Stimulated activated CD4-positive, alpha-beta T cell treated with anti-CD3 and anti-CD28 coated beads, Interleukin-2, amount 100 ng/mL, for 4 hours (primary cell): Measurements from ENCODE around the gene BAZ1A.
"Not testable (repeated sequence)": the region's sequence is repeated elsewhere in the genome, so short reads cannot be mapped to it uniquely, and the experiment has no call there.

ENCODE experiments used
- DNase-seq: peaks from one replicate; pipeline ENCODE4 v3.0.0-alpha.2; 2020; ENCODE audit warnings: low read depth

The BAZ1A gene

GRCh38 chr14:34857689-34858449 lies 17.3 kb downstream of the BAZ1A start:
- DNase-seq, result no peak

DNA sequence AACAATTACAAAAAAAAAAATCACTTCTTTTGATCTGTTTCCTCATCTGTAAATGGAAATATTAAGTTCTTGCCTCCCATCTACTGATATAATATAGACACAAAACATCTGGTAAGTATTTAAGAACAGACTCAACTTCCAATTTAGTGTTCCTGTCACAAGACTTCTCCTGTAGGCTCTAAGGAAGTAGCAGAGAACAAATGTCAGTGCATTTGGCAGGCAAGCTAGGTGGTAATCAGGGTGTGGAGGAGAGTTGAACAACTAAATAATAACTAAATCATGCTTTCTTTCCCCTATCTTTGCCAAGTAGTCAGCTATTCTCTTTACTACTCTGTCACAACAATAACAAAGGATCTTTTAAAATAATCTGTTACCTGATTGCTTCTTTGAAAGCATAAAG lies 22.1 kb downstream of the BAZ1A start:
- DNase-seq, result no peak

DNA sequence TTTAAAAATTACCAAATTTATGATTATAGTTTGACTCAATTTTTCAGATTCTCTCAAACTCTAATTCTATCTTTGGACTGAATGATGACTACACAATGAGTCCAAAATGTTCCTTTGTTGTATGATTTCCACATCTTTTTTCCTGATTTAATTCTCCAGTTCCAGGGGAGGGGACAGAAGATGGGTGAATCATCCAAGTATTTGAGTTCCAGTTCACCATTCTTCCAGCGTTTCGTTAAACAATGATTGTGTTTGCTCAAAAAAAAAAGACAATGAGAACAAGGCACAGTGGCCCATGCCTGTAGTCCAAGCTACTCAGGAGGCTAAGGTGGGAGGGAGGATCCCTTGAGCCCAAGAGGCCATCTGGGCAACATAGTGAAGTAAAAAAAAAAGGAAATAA lies 23.8 kb downstream of the BAZ1A start:
- no peak for DNase-seq

DNA sequence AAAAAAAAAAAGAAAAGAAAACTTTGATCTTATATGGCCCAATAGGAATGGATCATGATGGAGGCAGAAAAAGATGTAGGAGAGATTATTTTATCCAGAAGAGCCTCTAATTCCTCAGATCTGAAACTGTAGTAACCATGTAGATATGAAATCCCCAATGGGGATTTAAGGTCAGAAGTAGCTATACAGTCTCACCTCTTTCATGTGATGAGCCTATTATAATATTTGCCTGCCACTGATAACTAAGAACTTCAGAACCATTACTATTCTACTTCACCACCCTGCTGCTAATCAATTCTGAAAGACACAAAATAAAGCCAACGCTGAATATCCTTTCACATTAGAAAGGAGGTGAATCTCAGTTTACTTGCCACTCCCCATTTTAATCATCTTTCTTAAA lies 29.3 kb downstream of the BAZ1A start:
- no peak for DNase-seq

DNA sequence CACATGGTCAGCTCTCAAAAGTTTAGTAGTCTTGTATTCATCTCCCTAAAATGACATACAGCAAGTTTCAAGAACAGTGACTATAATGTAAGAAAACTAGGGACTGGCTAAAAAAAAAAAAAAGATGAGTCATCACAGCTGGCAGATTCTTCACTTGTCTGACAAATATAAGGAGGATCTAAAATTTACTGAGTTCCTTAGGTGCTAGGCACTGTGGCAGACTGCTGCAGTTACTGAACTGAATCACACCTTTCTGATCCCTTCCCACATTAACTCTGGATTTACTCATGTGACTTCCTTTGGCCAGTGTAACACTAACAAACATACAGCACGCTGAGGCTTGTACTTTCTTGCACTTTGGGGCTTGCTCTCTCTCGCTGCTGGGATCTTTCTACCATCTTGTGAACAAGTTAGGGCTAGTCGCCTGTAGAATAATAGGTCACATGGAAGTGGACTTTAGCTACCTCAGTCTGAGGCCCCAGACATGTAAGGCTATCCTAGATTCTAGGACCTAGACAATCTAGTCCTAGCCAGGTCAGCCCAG lies 32.1 kb downstream of the BAZ1A start:
- DNase-seq, result no peak

- DNase-seq, result no peak
Observed at GRCh38 chr14:34837801-34838322, 37.3 kb downstream of the BAZ1A start.

DNA sequence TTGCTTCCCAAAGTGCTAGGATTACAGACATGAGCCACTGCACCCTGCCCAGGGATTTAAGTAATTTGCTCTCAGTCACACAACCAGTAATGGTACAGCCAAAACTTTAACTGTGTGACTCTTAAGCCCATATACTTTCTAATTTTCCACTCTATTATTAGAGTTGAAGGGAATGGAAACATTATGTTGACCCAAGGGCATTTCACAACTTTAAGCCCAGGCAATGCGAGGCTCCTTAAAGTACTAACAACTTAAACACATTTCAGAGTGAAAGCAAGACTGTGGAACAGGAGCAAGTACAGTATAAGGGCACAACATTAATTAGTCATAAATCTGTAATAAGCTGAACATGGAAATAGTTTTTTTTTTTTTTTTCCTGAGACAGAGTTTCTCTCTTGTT lies 39.8 kb downstream of the BAZ1A start:
- DNase-seq, result no peak

GRCh38 chr14:34833549-34834523 lies 41.3 kb downstream of the BAZ1A start:
- no peak for DNase-seq

DNA sequence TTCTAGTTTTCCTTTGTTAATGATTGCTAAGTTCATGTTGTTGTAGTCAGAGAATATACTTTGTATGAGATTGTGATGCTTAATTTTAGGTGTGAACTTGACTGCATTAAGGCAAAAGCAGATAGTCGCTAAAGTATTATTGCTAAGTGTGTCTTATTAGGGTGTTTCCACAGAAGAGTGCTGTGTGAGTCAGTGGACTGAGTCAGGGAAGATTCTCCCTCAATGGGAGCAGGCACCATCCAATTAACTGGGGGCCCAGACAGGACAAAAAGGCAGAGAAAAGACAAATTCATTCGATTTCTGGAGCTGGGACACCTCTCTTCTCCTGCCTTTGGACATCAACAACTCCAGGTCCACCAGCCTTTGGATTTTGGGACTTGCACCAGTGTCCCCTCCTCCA lies 48.5 kb downstream of the BAZ1A start:
- DNase-seq, result no peak

DNA sequence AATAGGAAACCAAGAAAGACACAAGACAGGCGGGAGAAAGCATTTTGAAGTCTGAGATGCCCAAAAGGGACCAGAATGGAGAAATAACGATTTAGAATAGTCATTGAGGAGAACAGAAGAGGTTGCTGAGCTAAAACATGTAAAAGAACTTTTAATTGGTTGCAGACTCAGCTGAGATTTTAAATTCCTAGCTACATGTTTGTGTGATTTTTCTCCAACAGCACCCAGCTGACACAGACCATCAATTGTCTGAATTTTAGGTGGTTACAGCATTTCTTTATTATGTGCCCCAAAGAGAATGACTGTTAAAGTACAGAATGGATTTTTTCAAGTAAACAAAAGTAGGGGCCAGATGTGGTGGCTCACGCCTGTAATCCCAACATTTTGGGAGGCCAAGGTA lies 50.3 kb downstream of the BAZ1A start:
- DNase-seq, result no peak

- DNase-seq, result no peak
Observed at GRCh38 chr14:34824256-34824655, 50.9 kb downstream of the BAZ1A start.

DNA sequence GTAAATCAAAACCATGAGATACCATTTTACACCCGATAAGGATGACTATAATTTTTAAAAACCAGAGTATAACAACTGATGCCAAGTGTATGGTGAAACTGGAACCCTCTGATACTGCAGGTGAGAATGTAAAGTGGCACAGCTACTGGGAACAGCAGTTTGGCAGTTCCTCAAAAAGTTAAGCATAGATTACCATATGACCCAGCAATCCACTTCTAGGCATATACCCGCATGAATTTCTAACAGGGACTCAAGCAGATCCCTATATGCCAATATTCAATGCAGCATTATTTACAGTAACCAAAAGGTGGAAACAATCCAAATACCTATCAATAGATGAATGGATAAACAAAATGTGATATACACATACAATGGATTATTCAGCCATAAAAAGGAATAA lies 57.4 kb downstream of the BAZ1A start:
- DNase-seq, result no peak

- no peak for DNase-seq
Observed at GRCh38 chr14:34810028-34810427, 65.1 kb downstream of the BAZ1A start.

GRCh38 chr14:34806257-34806656 lies 68.9 kb downstream of the BAZ1A start:
- no peak for DNase-seq

DNA sequence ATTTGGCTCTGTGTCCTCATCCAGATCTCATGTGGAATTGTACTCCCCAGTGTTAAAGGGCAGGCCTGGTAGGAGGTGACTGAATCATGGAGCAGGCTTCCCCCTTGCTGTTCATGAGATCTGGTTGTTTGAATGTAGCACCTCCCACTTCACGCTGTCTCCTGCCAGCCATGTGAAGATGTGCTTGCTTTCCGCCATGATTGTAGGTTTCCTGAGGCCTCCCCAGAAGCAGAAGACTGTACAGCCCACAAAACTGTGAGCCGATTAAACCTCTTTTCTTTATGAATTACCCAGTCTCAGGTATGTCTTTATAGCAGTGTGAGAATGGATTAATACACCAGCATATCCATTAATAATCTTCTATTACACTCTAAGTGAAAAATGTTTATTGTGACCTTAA lies 70.2 kb downstream of the BAZ1A start:
- DNase-seq, result no peak

- not testable (repeated sequence) for DNase-seq
Observed at GRCh38 chr14:34798861-34799260, 76.3 kb downstream of the BAZ1A start.

- DNase-seq, result no peak
Observed at GRCh38 chr14:34797747-34798583, 77.2 kb downstream of the BAZ1A start.

DNA sequence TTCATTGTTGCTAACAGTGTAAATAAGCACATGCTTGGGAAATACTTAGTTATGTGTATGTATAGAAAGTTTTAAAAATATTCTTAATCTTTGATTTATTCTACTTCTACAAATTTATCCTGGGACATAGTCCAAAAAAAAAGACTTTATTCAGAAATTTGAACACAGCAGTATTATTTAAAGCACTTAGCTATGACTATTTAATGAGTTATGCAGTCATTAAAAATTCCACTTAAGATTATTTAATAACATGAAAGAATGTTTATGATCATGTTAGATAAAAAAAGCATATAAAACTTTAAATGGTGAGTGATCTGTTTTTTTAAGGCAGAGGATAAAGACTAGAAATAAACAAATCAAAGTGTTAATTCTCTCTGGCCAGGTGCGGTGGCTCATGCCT lies 78.3 kb downstream of the BAZ1A start:
- no peak for DNase-seq

GRCh38 chr14:34794941-34795340 lies 80.2 kb downstream of the BAZ1A start:
- DNase-seq, result no peak

- DNase-seq, result no peak
Observed at GRCh38 chr14:34794217-34794616, 80.9 kb downstream of the BAZ1A start.

DNA sequence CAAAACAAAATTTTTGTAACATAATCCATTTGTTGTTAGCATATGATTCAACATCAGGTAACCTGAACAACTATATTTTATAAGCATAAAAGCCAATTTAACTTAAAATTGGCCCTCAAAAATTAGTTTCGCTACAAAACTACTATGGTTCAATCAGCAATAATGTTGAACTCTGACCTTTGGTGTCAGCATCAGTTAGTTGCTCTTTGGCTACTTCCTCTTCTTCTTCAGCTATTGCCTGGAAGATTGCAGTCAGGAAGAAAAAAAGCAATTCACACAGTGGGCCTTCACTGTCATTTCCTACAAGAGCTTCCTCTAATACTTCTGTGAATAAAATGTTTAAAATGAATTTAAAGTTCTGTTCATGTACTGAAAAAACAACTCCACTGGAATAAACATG lies 82.6 kb downstream of the BAZ1A start:
- no peak for DNase-seq
